Breast epithelium (tissue), 3 donors: ENCODE data around the gene KCTD4.

Experiments
- CTCF ChIP-seq, 3 donors: fragments of 450-650 bp; IDR thresholded peaks; one replicate each; pipeline ENCODE4 v1.5.1; 2016 to 2017; ENCODE audit warnings: antibody characterized with exemption in 3 of 3, mild to moderate bottlenecking in 3 of 3, moderate library complexity in 3 of 3
- POLR2A ChIP-seq: fragments of 450-650 bp; IDR thresholded peaks from one replicate; pipeline ENCODE4 v1.6.1; 2016; ENCODE audit warnings: antibody characterized with exemption, mild to moderate bottlenecking, moderate library complexity
- POLR2AphosphoS5 ChIP-seq, 3 donors: sonication (generic); formaldehyde crosslinking; IDR thresholded peaks; one replicate each; pipeline ENCODE4 v1.6.1; 2017; ENCODE audit warnings: antibody characterized with exemption in 3 of 3

- TF ChIP-seq CTCF (IDR thresholded peaks at IDR 0.05) (no peak), POLR2A (no peak), POLR2AphosphoS5 (IDR thresholded peaks at IDR 0.05) (no peak)
These were observed 38.7 kb downstream of the KCTD4 start for GRCh38 chr13:45162194-45162593.
